ENCODE data around the gene SCAMP4.

Gene SCAMP4

DNA sequence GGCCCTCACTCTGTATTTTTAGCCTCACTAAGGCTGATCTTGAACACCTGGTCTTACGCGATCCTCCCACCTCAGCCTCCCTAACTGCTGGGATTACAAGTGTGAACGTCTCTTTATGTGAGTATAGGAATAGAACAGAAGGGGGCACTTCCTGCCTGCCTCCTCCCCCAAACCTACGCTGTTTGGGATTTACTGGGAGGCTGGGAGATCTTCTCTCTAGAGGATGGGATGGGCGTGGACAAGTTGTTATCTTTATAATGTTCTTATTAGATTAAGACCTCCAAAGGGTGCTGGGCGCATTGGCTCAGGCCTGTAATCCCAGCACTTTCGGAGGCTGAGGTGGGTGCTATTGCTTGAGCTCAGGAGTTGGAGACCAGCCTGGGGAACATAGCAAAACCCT, 32.9 kb downstream of the SCAMP4 start:
- Histone ChIP-seq H4K20me1 (ENCODE audit: insufficient read depth, low read length) (peaks cover 15% of the 10 kb centered on the region), H2AFZ (ENCODE audit: low read depth, low read length) (no peak overlapping the region), H3K4me2 (ENCODE audit: insufficient read depth, low read length) (no peak overlapping the region), H3K79me2 (ENCODE audit: insufficient read depth, low read length) (peaks cover 23% of the 10 kb centered on the region), H3K27ac (ENCODE audit: low read length) (no peak overlapping the region), H3K36me3 (ENCODE audit: insufficient read depth, low read length) (no peaks in the 10 kb centered on the region), H3K9ac (ENCODE audit: low read depth, low read length) (no peak overlapping the region), H3K4me1 (ENCODE audit: insufficient read depth, low read length) (peaks cover 22% of the 10 kb centered on the region), H3K9me3 (ENCODE audit: insufficient read depth, low read length, severe bottlenecking) (no peaks in the 10 kb centered on the region), H3K4me3 (ENCODE audit: low read depth in 1 of 2, low read length in 2 of 2) (no peak overlapping the region), H3K27me3 (ENCODE audit: insufficient read depth, low read length, poor library complexity) (no peaks in the 10 kb centered on the region)
- DNase-seq (no peak), ATAC-seq (ENCODE audit: insufficient read depth, low read depth) (no peak)
- TF ChIP-seq, protein P1, sequence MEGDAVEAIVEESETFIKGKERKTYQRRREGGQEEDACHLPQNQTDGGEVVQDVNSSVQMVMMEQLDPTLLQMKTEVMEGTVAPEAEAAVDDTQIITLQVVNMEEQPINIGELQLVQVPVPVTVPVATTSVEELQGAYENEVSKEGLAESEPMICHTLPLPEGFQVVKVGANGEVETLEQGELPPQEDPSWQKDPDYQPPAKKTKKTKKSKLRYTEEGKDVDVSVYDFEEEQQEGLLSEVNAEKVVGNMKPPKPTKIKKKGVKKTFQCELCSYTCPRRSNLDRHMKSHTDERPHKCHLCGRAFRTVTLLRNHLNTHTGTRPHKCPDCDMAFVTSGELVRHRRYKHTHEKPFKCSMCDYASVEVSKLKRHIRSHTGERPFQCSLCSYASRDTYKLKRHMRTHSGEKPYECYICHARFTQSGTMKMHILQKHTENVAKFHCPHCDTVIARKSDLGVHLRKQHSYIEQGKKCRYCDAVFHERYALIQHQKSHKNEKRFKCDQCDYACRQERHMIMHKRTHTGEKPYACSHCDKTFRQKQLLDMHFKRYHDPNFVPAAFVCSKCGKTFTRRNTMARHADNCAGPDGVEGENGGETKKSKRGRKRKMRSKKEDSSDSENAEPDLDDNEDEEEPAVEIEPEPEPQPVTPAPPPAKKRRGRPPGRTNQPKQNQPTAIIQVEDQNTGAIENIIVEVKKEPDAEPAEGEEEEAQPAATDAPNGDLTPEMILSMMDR (IDR thresholded peaks at IDR 0.05; ENCODE audit: borderline replicate concordance, extremely low read depth, low read length, poor library complexity, severe bottlenecking): no peak

DNA sequence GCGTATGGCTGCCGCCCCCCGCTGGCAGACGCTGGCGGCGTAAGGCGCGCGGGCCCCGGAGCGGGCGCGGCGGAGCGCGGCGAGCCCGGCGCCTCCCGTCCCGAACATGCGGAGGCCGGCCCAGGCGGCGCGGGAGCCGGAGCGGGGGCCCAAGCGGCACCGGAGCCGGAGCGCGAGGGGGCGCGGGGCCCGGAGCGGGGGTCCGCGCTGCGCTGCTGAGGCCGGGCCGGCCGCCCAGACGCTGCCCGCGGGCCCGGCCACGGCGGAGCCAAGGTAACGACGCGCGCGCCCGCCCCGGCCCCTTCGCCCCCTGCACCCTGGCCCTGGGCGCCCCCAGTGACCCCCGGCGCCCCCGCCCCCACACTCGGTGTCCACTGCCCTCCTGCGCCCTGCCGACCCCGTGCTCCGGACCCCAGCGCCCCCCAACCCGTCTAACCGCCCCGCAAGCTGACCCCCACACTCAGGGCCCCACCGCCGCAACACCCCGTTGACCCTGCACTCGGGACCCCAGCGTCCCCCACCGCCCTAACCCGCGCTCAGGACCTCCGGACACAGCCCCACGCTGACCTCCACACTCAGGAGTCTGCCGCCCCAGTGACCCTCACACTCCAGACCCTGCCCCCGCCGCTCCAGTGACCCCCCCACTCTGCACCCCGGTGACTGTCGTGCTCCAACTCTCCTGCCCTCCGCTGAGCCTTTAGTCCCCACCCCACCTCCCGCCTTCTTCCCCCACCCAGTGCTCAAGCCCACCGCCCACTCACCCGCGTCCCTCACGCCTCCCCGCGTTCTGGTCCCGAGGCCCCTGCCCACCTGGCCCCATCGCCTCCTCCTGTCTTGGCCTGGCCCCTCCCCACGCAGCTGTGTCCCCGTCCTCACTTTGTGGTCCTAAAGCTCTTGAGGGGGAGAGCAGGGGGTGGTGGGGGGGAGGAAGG, 36.2 kb downstream of the SCAMP4 start, which contains the start of gene CSNK1G2:
Gene CSNK1G2 (plus strand): TSS at position 27 of the 932 bp plus-strand sequence. CDS start 28,601 bp downstream, outside the sequence.
- peak; percentile 19 for DNase-seq
- Histone ChIP-seq H3K9ac (ENCODE audit: low read depth, low read length) (peak within 1 kb of the TSS; percentile 73), H2AFZ (ENCODE audit: low read depth, low read length) (peak within 1 kb of the TSS; percentile 67), H3K4me1 (ENCODE audit: insufficient read depth, low read length) (peaks cover 37% of the 10 kb centered on the region), H3K79me2 (ENCODE audit: insufficient read depth, low read length) (peaks cover 55% of the 10 kb centered on the region), H3K4me3 (ENCODE audit: low read depth in 1 of 2, low read length in 2 of 2) (peak within 1 kb of the TSS; percentile 77 to 95), H4K20me1 (ENCODE audit: insufficient read depth, low read length) (peaks cover 43% of the 10 kb centered on the region), H3K36me3 (ENCODE audit: insufficient read depth, low read length) (peaks cover 8% of the 10 kb centered on the region; the same call in 1 of the 2 replicates), H3K27me3 (ENCODE audit: insufficient read depth, low read length, poor library complexity) (no peaks in the 10 kb centered on the region), H3K4me2 (ENCODE audit: insufficient read depth, low read length) (peak within 1 kb of the TSS; percentile 94), H3K27ac (ENCODE audit: low read length) (peak within 1 kb of the TSS; percentile 90), H3K9me3 (ENCODE audit: insufficient read depth, low read length, severe bottlenecking) (no peaks in the 10 kb centered on the region)
- TF ChIP-seq, protein P1 (IDR thresholded peaks at IDR 0.05; ENCODE audit: borderline replicate concordance, extremely low read depth, low read length, poor library complexity, severe bottlenecking): peak; percentile 46
- no peak for TF ChIP-seq EZH2 (IDR thresholded peaks at IDR 0.05; ENCODE audit: borderline replicate concordance, low read depth, low read length, severe bottlenecking)
- peak; percentile 16; the same call in 2 of the 3 replicates for ATAC-seq (ENCODE audit: insufficient read depth, low read depth)

DNA sequence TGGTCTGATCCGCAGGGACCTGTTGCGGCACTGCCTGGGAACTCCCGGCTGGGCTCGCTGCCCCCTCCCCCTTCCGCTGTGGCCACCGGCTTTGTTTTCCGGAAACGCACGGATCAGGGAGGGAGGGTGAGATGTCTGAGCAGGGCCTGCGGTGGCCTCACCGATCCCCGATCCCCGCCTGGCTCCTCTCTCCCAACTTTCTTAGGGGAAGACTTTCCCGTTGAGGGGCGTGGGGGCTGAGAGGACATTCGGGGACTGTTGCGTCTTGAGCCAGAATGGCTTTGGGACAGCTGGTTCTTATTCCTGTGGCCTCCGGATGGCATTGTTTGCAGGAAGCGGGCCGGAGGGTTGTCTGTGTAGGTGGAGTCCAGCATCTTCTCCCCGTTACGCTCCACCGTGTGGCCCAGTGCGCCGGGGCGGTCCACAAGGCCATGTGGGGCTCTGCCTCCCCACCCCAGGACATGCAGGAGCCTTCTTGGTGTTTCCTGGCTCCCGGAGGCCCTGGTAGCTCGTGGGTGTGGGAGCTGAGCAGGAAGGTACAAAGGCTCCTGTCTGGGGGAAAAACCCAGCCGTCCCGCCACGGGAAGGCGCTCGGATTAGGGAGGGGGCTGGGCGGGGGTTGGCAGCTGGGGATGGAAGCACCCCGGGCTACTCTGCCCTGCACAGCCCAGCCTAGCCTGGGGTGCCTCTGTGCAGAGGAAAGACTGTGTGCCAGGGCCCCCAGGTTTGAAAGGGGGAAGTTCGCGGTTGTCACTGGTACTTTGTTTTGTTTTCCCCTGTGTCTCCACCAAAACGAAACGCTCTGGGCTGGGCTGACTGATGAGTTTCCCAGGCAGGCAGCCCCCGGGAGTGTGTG, 37.1 kb downstream of the SCAMP4 start:
- peaks cover 63% of the 10 kb centered on the region for H3K79me2 ChIP-seq (ENCODE audit: insufficient read depth, low read length)
- no peak for TF ChIP-seq EZH2 (IDR thresholded peaks at IDR 0.05; ENCODE audit: borderline replicate concordance, low read depth, low read length, severe bottlenecking)
- TF ChIP-seq, protein P1 (IDR thresholded peaks at IDR 0.05; ENCODE audit: borderline replicate concordance, extremely low read depth, low read length, poor library complexity, severe bottlenecking): peak; percentile 9
- H3K4me2 ChIP-seq (ENCODE audit: insufficient read depth, low read length): peak overlapping the region; percentile 94
- H3K9me3 ChIP-seq (ENCODE audit: insufficient read depth, low read length, severe bottlenecking): no peaks in the 10 kb centered on the region
- H2AFZ ChIP-seq (ENCODE audit: low read depth, low read length): 0 out of 2 replicates have a peak overlapping the region, but pooled peaks have one; percentile 50
- peaks cover 51% of the 10 kb centered on the region for H4K20me1 ChIP-seq (ENCODE audit: insufficient read depth, low read length)
- peaks cover 13% of the 10 kb centered on the region for H3K36me3 ChIP-seq (ENCODE audit: insufficient read depth, low read length)
- peak overlapping the region; percentile 90 for H3K27ac ChIP-seq (ENCODE audit: low read length)
- peak; percentile 73 for ATAC-seq (ENCODE audit: insufficient read depth, low read depth)
- H3K4me1 ChIP-seq (ENCODE audit: insufficient read depth, low read length): peaks cover 37% of the 10 kb centered on the region
- peak; percentile 88 for DNase-seq
- no peaks in the 10 kb centered on the region for H3K27me3 ChIP-seq (ENCODE audit: insufficient read depth, low read length, poor library complexity)
- peak overlapping the region; percentile 77 to 95 for H3K4me3 ChIP-seq (ENCODE audit: low read depth in 1 of 2, low read length in 2 of 2)
- H3K9ac ChIP-seq (ENCODE audit: low read depth, low read length): peak overlapping the region; percentile 73

All from DND-41 (cell line).